Breast epithelium (tissue), 3 donors: Measurements from ENCODE around the gene FSHB.

Source experiments
- POLR2AphosphoS5 ChIP-seq, 3 donors: sonication (generic); formaldehyde crosslinking; IDR thresholded peaks; one replicate each; pipeline ENCODE4 v1.6.1; 2017; ENCODE audit warnings: antibody characterized with exemption in 3 of 3
- TF ChIP-seq, protein P1 (sequence below), 3 donors: fragments of 450-650 bp; IDR thresholded peaks; one replicate each; pipeline ENCODE4 v1.5.1; 2016 to 2017; ENCODE audit warnings: antibody characterized with exemption in 3 of 3, mild to moderate bottlenecking in 3 of 3, moderate library complexity in 3 of 3

DNA sequence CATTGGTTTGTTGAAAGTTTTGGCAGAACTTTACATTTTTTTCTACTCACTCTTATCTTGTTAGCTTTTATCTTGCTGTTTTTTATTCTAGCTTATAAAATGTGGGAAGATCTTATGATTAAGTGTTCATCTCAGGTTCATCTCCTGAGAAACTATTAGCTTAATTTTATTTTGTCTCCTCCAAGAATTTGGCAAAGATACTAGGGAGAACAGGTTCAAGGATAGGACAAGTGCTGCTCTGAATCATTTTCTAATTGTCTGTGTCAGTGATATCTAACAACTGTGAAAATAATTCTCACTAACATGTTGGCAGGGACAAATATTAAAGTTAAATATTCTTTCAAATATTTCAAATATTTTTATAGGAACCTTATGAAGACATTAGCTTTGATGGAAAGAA lies 38.2 kb upstream of the FSHB start:
- TF ChIP-seq, protein P1, sequence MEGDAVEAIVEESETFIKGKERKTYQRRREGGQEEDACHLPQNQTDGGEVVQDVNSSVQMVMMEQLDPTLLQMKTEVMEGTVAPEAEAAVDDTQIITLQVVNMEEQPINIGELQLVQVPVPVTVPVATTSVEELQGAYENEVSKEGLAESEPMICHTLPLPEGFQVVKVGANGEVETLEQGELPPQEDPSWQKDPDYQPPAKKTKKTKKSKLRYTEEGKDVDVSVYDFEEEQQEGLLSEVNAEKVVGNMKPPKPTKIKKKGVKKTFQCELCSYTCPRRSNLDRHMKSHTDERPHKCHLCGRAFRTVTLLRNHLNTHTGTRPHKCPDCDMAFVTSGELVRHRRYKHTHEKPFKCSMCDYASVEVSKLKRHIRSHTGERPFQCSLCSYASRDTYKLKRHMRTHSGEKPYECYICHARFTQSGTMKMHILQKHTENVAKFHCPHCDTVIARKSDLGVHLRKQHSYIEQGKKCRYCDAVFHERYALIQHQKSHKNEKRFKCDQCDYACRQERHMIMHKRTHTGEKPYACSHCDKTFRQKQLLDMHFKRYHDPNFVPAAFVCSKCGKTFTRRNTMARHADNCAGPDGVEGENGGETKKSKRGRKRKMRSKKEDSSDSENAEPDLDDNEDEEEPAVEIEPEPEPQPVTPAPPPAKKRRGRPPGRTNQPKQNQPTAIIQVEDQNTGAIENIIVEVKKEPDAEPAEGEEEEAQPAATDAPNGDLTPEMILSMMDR (IDR thresholded peaks at IDR 0.05): no peak
- no peak for TF ChIP-seq POLR2AphosphoS5 (IDR thresholded peaks at IDR 0.05)
